RWPE1 (cell line): Measurements from ENCODE around the gene ARHGAP24.

Experiments
- CTCF ChIA-PET: fragments of 350-600 bp; sonication (Branson Sonifier 250); formaldehyde crosslinking; extraction: SDS; loops from one replicate; lab custom pipeline; 2021; lab: Yijun Ruan, JAX
- POLR2A ChIA-PET: fragments of 400-600 bp; formaldehyde crosslinking; extraction: SDS; loops from one replicate; lab custom pipeline; 2020; ENCODE audit warnings: antibody characterized with exemption; ENCODE audit not compliant: low non-redundant PET; lab: Yijun Ruan, JAX
- DNase-seq: peaks from one replicate; pipeline ENCODE4 v3.0.0; 2012; ENCODE audit warnings: low spot score
- H3K27ac ChIP-seq: fragments of 450-650 bp; 2 replicates; pipeline ENCODE4 v1.5.1; 2017
- TF ChIP-seq, protein P1 (sequence below): fragments of 450-650 bp; conservative IDR thresholded peaks from 2 replicates; pipeline ENCODE4 v1.5.1; 2017; ENCODE audit warnings: low read depth, mild to moderate bottlenecking

ARHGAP24 gene

DNA sequence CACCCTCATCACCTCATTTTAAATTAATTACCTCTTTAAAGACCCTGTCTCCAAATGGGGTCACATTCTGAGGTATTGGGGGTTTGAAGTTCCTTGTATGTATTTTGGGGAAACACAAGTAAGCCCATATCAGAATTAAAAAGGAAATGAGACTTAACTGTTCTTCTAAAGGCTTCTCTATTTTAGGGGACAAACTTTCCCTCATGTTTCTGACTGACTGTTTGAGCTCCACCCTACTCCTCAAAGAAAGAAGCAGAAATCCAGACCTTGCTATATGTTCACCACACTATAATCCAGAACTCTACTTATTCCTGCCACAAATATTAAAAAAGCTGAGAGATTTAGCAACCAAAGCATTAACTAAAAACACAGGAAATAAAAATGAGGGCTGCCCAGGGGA lies 258.8 kb downstream of the ARHGAP24 start:
- H3K27ac ChIP-seq, result no peak overlapping the region
- DNase-seq, result no peak
- ChIA-PET POLR2A (no interaction called here), CTCF (no interaction called here)
- TF ChIP-seq, protein P1, sequence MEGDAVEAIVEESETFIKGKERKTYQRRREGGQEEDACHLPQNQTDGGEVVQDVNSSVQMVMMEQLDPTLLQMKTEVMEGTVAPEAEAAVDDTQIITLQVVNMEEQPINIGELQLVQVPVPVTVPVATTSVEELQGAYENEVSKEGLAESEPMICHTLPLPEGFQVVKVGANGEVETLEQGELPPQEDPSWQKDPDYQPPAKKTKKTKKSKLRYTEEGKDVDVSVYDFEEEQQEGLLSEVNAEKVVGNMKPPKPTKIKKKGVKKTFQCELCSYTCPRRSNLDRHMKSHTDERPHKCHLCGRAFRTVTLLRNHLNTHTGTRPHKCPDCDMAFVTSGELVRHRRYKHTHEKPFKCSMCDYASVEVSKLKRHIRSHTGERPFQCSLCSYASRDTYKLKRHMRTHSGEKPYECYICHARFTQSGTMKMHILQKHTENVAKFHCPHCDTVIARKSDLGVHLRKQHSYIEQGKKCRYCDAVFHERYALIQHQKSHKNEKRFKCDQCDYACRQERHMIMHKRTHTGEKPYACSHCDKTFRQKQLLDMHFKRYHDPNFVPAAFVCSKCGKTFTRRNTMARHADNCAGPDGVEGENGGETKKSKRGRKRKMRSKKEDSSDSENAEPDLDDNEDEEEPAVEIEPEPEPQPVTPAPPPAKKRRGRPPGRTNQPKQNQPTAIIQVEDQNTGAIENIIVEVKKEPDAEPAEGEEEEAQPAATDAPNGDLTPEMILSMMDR, result no peak

DNA sequence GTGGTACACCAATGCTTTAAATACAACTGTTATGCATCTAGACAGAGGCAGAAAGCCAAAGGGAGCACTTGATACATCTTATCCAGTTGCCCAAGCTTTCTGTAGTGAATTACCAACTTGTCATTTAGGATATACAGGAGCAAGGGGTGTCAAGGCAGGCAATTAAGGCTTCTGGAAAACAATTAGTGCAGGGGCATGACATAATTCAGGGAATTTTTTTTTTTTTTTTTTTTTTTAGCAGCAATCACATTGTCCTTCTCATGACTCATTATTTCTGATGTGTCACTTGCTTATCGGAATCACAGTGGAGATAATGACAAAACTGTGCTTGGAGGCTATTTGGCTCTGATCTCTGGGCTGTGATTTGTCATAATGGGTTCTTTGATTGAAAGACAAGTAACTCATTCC lies 259.5 kb downstream of the ARHGAP24 start:
- no peak overlapping the region for H3K27ac ChIP-seq
- TF ChIP-seq, protein P1, result no peak
- ChIA-PET POLR2A (no interaction called here), CTCF (no interaction called here)
- DNase-seq, result no peak

DNA sequence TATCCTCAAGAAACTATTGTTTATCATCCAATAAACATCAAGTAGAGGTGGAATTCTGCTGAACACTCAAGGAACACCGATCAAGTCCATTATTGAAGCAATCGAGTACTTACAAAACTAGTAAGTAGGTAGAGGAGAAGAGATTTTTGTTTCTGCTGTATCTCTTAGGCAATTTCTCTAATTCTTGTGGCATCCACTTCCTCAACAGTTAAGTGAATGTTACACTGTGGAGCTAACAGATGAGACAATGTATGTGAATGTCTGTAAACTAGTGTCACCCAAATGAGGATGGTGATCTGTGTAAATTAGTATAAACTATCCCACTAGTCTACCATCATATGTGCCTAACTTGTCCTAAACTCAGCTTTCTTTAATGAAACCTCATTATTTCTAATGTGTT lies 261.6 kb downstream of the ARHGAP24 start:
- TF ChIP-seq, protein P1, result no peak
- no peak overlapping the region for H3K27ac ChIP-seq
- POLR2A ChIA-PET, result no interaction called here
- no peak for DNase-seq
- CTCF ChIA-PET, result no interaction called here

DNA sequence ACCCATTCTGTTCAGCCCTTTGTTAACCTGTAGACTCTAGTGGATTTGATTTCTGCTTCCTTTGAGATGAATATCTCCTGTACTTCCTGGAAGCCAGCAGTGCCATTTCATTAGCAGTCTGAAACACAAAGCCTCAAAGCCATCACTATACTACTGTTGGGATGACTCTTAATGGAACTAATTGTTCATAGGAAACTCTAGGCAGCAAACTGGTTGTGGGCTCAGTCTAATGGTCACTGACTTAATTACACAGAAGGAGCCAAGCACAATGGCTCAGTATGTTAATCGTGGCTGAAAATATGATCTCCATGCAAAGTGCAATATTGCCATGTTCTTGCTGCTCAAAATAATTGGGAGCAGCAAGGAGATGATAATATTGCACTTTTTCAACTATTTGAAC lies 262.3 kb downstream of the ARHGAP24 start:
- POLR2A ChIA-PET, result no interaction called here
- CTCF ChIA-PET, result no interaction called here

DNA sequence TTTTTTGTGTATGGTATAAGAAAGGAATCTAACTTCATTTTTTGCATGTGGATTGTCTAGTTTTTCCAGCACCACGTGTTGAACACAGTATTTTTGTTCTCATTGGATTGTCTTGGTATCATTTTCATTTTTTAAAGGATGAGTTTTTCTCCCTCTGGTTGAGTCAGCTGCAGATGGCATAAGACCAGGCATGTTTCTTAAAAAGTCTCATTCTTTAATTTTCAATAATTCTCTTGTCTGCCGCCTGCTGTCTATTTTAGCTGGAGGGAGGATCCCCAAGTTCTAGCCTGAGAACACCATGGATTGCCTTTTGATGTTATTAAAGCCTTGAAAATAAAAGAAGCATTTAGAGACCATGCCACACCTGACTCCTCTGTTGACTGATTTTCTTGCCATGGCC lies 263.8 kb downstream of the ARHGAP24 start:
- ChIA-PET POLR2A (no interaction called here), CTCF (interaction anchor here (0.6 kb wide), 1 partner anchor 8 kb away, joined by 4 read pairs; no protein-coding TSS in a partner anchor)
- no peak for DNase-seq
- H3K27ac ChIP-seq, result peak overlapping the region; percentile 49
- TF ChIP-seq, protein P1, result no peak

More for the DNA sequence above, 262.3 kb downstream of the ARHGAP24 start:
- DNase-seq, result no peak
- H3K27ac ChIP-seq, result no peak overlapping the region
- TF ChIP-seq, protein P1, result no peak

DNA sequence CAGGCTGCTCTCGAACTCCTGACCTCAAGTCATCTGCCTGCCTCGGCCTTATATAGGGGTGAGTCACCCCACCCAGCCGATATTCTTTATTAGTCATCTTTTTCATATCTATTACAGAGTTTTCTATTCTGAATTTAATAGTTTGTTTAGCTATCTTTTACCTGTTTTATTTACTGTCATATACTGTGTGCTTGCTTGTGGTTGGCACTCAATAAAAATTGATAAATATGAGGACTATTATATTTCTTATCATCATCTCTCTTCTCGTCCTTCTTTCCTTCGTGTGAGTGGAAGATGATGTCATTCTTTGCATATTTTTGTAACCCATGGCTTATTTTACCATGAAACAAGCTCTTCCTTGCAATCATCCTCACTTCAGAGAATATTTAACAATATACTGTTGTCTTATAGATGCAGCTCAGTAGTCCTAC lies 265.5 kb downstream of the ARHGAP24 start:
- peak overlapping the region; percentile 40; the same call in 1 of the 2 replicates for H3K27ac ChIP-seq
- TF ChIP-seq, protein P1, result no peak
- ChIA-PET POLR2A (no interaction called here), CTCF (interaction anchor here (0.6 kb wide), 1 partner anchor 202 kb away, joined by 3 read pairs; no protein-coding TSS in a partner anchor)
- no peak for DNase-seq
